Right lung (tissue), 5 donors: Measurements from ENCODE around the gene MRFAP1L1. TPM values are rescaled to one million over a fixed set of nuclear protein-coding genes. Genes with fewer than 3 reads are reported as not detected.
"Not testable (repeated sequence)": the region's sequence is repeated elsewhere in the genome, so short reads cannot be mapped to it uniquely, and the experiment has no call there.

ENCODE experiments used
- DNase-seq, 2 donors: peaks; one replicate each; pipeline ENCODE4 v3.0.0-alpha.2; 2013
- polyA plus RNA-seq, 5 donors: library from polyadenylated mRNA; unstranded; fragments of 120-200 nt; gene quantifications; one replicate each; pipeline versions ENCODE4 v1.2.1 to v1.2.3, GENCODE V29; 2013; ENCODE audit warnings: inconsistent platforms in 1 of 5, low replicate concordance in 1 of 5; ENCODE audit not compliant: insufficient read length in 5 of 5, insufficient read depth in 1 of 5

MRFAP1L1 gene
- polyA plus RNA-seq, 5 donors: 109 to 142 (median 117) TPM

GRCh38 chr4:6742507-6742906 lies 32.8 kb upstream of the MRFAP1L1 start:
- no peak for DNase-seq

DNA sequence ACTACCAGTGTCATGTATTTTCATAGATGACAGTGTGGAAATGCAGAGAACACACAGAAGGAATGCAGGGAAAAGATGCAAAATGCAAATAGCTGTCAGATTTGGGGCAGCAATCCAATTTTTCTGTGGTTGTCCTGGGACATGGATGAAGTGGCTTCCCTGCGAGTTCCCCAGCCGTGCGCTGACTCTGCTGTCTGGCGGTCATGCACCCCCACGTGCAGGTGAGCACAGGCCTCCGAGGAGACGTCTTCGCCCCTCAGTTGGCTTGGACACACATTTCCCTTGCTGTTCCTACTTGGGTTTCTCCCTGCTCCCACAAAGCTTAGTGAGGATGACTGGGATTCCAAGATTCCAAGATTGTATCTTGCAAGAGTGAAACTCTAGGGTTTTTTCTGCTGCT lies 30.7 kb upstream of the MRFAP1L1 start:
- no peak for DNase-seq

- no peak for DNase-seq
These were observed 30.3 kb upstream of the MRFAP1L1 start for GRCh38 chr4:6739920-6740319.

- no peak for DNase-seq
These were observed 24.6 kb upstream of the MRFAP1L1 start for GRCh38 chr4:6734165-6734786.

GRCh38 chr4:6733358-6734164 lies 23.9 kb upstream of the MRFAP1L1 start:
- no peak for DNase-seq

DNA sequence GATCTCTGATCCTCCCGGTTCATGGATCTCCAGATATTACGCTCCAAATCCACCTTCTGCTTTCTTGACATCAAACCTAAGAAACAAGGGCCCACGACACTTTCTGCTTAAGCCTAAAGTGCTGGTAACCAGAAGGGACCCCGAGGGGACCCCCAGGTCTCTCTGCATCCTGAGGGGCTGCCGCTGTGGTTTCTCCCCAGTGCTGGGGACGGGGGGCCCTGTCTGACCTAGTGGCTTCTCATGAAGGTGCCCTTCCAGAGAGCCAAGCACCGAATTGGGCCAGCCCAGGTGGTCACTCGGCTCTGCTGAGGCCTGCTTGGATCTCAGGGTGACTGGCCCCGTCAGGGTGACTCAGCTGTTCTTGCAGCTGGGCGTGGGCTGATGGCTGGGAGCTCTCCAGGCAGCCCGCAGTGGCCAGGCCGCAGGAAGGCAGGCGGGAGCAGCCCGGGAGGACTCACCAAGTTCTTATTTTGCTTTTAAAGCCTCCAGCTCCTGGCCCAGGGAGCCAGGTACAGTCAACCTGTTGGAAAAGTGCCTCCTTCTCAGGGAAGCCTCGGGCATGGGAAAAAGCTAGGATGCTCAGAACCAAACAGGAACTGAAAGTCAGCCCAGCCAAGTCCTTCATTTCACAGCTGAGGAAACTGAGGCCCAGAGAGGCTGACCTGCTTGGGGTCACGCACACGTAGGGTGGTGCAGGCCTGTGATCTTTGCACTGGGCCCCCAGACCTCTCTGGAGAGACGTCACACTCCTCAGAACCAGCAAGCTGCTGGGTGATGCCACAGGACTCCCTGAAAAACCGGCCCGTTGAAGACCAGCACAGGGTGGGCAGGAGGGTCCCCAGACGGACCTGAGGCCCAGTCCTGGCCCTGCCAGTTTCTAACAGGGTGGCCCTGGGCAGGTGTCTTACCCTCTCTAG lies 23.0 kb upstream of the MRFAP1L1 start:
- DNase-seq: no peak

DNA sequence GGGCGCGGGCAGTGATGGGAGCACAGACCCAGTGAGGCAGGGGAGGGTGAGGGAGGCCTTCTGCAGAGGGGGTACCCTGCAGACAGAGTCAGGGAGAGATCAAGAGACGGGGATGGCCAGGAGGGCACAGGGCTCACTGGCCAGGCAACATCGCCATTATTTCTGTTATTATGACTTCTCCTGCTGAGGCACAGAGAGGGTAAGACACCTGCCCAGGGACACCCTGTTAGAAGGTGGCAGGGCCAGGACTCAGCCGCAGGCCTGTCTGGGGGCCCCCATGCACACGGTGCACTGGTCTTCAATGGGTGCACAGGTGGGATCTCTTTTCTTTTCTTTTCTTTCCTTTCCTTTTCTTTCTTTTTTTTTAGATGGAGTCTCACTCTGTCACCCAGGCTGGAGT lies 22.1 kb upstream of the MRFAP1L1 start:
- no peak for DNase-seq

- DNase-seq: no peak
These were observed 21.6 kb upstream of the MRFAP1L1 start for GRCh38 chr4:6731318-6731675.

DNA sequence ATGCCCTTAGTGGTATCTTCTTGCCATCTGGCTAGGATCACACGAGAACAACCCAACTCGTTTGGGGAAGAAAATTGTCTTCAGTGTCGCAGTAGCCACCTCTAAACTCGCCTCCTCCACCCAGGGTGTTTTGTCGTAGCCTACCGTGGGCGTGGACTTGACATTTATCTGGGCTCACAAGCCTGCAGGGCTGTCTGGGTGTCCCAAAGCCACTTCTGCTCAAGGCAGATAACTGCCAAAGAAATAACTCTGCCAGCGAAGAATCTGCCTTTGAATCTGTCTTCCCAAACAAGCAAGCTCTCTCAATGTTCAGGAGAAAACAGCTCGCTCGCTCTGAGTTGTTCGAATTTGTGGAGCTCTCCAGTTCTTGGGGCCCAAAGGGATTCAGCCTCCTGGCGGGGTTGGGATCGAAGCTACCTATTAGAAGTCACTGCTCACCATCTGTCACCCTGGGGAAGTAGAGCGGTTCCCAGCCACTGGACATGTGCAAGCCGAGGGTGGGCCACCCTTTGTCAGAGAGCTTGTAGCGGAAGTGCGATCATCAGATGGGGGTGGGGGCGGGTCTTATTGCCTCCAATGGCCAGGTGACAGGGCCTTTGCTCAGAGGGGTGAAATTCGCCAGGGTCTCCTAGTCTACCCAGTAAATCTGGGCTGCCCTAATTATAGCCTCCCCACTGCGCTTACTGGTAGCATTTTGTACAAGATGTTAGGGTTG lies 21.1 kb upstream of the MRFAP1L1 start:
- no peak for DNase-seq

DNA sequence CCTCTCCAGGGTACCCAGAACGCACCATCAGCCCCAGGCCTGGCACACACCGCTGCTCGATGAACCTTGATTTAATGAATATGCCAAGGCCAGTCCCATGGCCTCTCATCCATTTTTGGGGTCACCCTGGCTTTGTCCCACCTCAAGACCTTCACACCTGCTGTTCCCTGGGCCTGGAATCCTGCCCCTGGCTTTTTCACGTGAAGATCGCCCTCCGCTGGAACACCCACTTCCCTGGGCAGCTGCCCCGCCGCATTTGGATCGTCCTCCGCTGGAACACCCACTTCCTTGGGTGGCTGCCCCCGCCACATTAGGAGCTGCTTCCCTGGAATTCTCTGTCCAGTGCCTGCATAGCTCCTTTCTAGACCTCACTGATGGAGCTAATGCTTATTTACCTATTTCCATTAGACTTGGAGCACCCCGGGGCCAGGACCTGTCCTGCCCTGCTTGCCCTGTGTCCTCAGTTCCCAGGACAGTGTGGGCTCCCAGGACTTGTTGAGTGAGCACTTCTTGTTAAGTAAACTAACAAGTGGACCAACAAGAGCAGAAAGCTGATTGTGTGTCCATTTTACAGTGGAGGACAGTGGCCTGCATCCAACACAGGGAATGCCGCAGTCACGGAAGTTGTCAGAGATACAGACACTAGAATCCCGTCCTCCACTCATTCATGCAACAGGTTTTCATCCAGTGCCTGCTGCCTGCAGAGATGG lies 18.8 kb upstream of the MRFAP1L1 start:
- DNase-seq: no peak

- no peak for DNase-seq
These were observed 18.2 kb upstream of the MRFAP1L1 start for GRCh38 chr4:6727943-6728250.

- DNase-seq: peak in 1 of 2 donors; percentile 58
These were observed 17.6 kb upstream of the MRFAP1L1 start for GRCh38 chr4:6727081-6727942.

- not testable (repeated sequence) for DNase-seq
These were observed 15.8 kb upstream of the MRFAP1L1 start for GRCh38 chr4:6725427-6725961.

- no peak for DNase-seq
These were observed 14.9 kb upstream of the MRFAP1L1 start for GRCh38 chr4:6724421-6725111.

DNA sequence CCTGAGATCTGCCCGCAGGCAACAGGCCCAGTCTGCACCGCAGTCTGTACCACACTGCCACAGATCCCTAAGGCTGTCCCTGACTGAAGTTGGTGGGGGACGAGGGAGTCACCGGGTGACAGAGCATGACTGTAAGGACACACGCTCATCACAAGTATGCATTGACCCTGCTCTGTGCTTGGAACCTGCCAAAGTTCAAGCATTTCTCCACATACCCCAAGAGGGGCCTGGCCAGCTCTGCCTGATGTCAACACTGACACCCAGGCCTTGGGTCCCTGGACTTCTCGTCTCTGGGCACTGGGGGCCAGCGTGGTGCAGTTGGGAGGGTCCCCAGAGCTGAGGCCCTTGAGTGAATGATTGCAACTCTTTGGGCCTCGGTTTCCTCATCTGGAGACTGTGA lies 14.2 kb upstream of the MRFAP1L1 start:
- DNase-seq: no peak

- DNase-seq: no peak
These were observed 13.2 kb upstream of the MRFAP1L1 start for GRCh38 chr4:6722891-6723290.

- DNase-seq: no peak
These were observed 11.5 kb upstream of the MRFAP1L1 start for GRCh38 chr4:6721121-6721520.

DNA sequence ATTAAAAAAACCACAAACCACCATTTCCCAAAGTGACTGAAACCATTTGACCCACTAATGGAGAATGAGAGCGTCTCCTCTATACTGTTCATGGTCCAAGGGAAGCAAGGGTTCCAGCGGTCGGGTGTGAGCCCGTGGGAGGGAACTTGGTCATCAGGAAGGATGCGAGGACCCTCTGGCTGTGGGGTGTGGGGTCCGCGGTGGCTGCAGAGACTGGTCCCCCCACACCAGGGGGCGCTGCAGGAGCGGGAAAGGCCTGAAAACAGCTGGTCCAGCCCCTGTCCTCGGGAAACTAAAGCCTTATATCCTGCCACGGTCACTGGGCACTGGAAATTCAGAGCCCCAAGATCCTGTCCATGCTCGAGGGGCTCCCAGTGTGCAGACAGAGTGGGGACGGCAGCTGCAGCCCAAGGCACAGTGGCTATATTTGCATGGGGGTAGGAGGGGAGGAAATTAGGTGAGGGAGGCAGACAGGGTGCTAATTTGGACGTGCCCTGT lies 10.6 kb upstream of the MRFAP1L1 start:
- peak; percentile 64 to 70 for DNase-seq

DNA sequence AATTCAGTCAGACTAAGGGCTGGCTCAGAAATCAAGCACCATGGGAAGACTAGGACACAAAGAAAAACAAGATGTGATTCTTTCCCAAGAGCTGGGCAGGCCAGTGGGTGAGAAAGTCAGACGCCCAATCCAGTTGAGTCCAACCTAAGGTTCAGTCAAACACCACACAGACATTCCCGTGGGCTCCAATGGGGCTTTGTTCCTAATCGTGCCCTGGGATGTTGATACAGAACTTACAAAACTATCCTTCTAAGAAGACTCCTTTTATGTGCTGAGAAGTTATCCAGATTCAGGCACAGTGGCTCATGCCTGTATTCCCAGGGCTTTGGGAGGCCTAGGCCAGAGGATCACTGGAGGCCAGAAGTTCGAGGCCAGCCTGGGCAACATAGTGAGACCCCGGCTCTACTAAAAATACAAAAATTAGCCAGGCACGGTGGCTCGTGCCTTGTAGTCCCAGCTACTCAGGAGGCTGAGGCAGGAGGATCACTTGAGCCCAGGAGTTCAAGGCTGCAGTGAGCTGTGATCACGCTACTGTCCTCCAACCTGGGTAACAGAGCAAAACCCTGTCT lies 10.0 kb upstream of the MRFAP1L1 start:
- no peak for DNase-seq
